ENCODE results near the gene RAC2.

GRCh38 chr22:37178350-37179125, 65.5 kb downstream of the RAC2 start:
- no peak for TF ChIP-seq EZH2 (optimal IDR thresholded peaks at IDR 0.05; ENCODE audit: low read depth, low read length)
- no peak for TF ChIP-seq EZH2phosphoT487 (IDR thresholded peaks at IDR 0.05; ENCODE audit: low read length)

All from MM.1S (cell line).